ENCODE data around the gene ARPC1B.
"Not testable (repeated sequence)": the region's sequence is repeated elsewhere in the genome, so short reads cannot be mapped to it uniquely, and the experiment has no call there.

ARPC1B gene

DNA sequence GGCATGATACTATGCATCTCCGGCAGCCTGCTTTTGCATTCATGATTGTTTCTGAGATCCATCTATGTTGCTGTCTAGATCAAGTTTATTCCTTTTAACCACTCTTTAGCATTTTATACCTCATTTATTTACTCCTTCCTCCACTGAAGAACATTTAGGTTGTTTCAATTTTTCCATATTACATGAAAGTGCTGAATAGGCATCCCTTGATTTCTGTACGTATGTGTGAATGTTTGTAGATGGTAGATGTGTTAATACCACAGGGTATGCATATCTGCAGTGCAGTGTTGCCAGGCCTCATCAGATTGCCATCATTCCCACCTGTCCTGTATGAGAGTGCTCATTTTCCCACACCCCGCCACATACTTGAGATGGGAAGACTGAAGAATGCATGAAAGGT is 34.9 kb upstream of the ARPC1B start:
- ChIA-PET CTCF (interaction anchor here (0.7 kb wide), 1 partner anchor 14 kb away, joined by 3 read pairs; the partner anchor contains the start of gene ARPC1A), POLR2A (no interaction called here)
- TF ChIP-seq, protein P1, sequence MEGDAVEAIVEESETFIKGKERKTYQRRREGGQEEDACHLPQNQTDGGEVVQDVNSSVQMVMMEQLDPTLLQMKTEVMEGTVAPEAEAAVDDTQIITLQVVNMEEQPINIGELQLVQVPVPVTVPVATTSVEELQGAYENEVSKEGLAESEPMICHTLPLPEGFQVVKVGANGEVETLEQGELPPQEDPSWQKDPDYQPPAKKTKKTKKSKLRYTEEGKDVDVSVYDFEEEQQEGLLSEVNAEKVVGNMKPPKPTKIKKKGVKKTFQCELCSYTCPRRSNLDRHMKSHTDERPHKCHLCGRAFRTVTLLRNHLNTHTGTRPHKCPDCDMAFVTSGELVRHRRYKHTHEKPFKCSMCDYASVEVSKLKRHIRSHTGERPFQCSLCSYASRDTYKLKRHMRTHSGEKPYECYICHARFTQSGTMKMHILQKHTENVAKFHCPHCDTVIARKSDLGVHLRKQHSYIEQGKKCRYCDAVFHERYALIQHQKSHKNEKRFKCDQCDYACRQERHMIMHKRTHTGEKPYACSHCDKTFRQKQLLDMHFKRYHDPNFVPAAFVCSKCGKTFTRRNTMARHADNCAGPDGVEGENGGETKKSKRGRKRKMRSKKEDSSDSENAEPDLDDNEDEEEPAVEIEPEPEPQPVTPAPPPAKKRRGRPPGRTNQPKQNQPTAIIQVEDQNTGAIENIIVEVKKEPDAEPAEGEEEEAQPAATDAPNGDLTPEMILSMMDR (IDR thresholded peaks at IDR 0.05; ENCODE audit: control extremely low read depth, extremely low read depth, low read depth, missing control alignments) = no peak
- no peak for DNase-seq (ENCODE audit: extremely low spot score)

DNA sequence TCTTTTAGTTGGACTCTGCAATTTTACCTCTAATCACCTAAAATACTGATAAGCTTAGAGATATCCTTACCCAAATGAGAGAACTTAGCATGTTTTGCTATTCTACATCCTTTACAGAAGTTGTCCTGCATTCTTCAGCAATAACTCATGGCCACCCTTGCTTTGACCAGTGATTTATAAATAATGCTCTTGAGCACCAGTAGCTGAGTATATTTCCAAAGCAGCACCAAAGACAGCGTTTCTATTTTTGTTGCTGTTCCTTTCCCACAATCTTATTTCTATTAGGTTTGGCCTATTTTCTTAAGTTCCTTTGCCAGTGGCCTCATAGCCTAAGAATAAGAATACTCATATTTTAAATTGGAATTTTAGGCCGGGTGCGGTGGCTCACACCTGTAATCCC is 33.9 kb upstream of the ARPC1B start:
- ChIA-PET POLR2A (no interaction called here), CTCF (interaction anchor here (0.9 to 1.6 kb wide), 3 partner anchors 9 to 461 kb away, joined by 3 to 5 read pairs (median 3); no protein-coding TSS in a partner anchor)
- DNase-seq (ENCODE audit: extremely low spot score) = no peak
- TF ChIP-seq, protein P1 (IDR thresholded peaks at IDR 0.05; ENCODE audit: control extremely low read depth, extremely low read depth, low read depth, missing control alignments) = no peak

DNA sequence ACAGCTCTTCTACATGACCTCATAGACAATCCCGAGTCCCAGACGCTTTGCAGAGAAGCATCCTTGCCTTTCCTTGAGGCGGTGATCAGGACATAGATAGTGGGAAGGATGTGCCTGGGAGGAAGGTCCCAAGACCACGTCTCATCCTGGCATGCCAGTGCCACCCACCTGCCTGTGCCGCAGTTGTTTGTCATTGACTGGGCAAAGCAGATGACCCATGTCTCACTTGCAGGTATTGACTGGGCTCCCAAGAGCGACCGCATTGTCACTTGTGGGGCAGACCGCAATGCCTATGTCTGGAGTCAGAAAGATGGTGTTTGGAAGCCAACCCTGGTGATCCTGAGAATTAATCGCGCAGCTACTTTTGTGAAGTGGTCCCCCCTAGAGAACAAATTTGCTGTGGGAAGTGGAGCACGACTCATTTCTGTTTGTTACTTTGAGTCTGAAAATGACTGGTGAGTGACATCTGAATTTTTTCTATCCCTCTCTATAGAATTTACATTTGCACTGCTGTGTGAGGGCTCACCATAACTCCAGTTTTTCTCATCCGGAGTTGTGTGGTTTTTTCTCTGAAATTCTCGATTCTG is 30.4 kb upstream of the ARPC1B start:
- TF ChIP-seq, protein P1 (IDR thresholded peaks at IDR 0.05; ENCODE audit: control extremely low read depth, extremely low read depth, low read depth, missing control alignments) = no peak
- no peak for DNase-seq (ENCODE audit: extremely low spot score)
- POLR2A ChIA-PET = no interaction called here
- CTCF ChIA-PET = no interaction called here

DNA sequence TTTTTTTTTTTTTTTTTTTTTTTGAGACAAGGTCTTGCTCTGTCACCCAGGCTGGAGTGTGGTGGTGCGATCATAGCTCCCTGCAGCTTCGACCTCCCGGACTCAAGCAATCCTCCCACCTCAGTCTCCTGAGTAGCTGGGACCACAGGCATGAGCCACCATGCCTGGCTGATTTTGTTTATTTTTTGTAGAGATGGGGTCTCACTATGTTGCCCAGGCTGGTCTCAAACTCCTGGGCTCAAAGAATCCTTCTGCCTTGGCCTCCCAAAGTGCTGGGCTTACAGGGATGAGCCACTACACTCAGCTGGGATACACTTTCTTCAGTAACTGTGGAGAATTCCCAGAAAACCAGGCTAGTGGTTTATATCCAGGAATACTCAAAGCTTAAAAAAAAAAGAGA is 23.9 kb upstream of the ARPC1B start:
- CTCF ChIA-PET = interaction anchor here (0.9 to 1.3 kb wide), 3 partner anchors 10 to 21 kb away, joined by 3 to 5 read pairs (median 3); no protein-coding TSS in a partner anchor
- DNase-seq (ENCODE audit: extremely low spot score); POLR2A ChIA-PET: not testable (repeated sequence)

DNA sequence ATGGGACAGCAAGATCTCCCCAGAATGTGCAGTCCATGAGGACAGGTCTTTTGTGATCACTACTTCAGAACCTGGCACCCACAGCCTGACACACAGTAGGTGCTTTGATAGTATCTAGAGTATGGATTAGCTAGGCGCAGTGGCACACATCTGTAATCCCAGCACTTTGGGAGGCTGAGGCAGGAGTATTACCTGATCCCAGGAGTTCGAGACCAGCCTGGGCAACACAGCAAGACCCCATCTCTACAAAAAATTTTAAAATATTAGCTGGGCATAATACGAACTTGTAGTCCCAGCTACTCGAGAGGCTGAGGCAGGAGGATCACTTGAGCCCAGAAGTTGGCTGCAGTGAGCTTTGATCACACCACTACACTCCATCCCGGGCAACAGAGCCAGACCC is 22.3 kb upstream of the ARPC1B start:
- DNase-seq (ENCODE audit: extremely low spot score) = no peak
- TF ChIP-seq, protein P1 (IDR thresholded peaks at IDR 0.05; ENCODE audit: control extremely low read depth, extremely low read depth, low read depth, missing control alignments) = no peak
- CTCF ChIA-PET = interaction anchor here (1.1 to 1.4 kb wide), 2 partner anchors 10 to 39 kb away, joined by 3 read pairs; no protein-coding TSS in a partner anchor
- POLR2A ChIA-PET = no interaction called here

DNA sequence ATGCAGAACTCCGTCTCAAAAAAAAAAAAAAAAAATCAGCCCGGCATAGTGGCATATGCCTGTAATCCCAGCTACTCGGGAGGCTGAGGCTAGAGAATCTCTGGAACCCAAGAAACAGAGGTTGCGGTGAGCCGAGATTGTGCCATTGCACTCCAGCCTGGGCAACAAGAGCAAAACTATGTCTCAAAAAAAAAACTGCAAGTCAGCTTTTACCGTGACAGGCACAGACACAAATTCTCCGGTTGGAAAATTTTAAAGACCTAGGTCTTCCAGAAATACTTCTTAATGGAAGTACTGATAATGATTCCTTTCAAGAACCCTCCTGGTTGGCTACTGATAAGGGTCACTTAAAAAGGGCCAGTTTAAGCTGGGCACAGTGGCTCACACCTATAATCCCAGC is 19.4 kb upstream of the ARPC1B start:
- POLR2A ChIA-PET = no interaction called here
- TF ChIP-seq, protein P1 (IDR thresholded peaks at IDR 0.05; ENCODE audit: control extremely low read depth, extremely low read depth, low read depth, missing control alignments) = no peak
- CTCF ChIA-PET = interaction anchor here (1.0 kb wide), 1 partner anchor 19 kb away, joined by 3 read pairs; no protein-coding TSS in a partner anchor
- DNase-seq (ENCODE audit: extremely low spot score) = no peak

DNA sequence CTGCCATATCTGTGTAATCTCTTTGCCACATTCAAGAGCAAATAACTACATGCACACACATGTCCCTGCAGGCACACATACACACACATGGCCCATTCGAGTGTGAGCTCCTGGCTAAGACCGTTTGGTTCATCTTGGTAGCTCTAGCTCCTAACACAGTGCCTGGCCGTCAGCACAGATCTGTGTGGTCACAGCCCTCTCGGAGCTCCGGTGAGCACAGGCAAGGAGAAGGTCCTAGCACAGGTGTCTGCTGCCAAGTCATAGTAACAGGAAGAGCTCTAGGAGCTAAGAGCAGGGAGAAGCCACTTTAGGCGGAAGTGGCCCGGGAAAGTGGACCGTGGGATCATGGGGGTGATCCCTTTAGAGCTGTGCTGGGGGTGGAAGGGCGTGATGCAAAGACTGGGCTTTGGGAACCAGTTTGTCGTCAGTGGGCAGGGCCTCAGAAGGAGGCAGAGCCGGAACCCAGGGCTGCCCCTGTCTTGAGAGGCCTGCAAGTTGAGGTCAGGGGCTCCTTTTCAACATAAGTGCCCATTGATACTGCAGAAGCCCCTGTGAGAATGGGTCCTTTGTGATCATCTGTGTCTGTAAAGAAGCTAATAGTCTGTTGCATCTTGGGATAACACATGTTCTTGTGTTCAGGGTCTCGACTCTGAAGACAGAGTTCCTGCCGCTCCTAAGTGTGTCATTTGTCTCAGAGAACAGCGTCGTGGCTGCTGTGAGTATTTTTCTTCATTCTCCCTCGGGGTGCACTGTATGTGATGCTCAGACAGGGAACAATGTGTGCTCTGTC is 16.6 kb upstream of the ARPC1B start:
- POLR2A ChIA-PET = interaction anchor here (0.5 to 0.7 kb wide), 2 partner anchors 12 to 1399 kb away, joined by 3 to 6 read pairs; no protein-coding TSS in a partner anchor
- DNase-seq (ENCODE audit: extremely low spot score) = no peak
- CTCF ChIA-PET = no interaction called here
- TF ChIP-seq, protein P1 (IDR thresholded peaks at IDR 0.05; ENCODE audit: control extremely low read depth, extremely low read depth, low read depth, missing control alignments) = no peak

DNA sequence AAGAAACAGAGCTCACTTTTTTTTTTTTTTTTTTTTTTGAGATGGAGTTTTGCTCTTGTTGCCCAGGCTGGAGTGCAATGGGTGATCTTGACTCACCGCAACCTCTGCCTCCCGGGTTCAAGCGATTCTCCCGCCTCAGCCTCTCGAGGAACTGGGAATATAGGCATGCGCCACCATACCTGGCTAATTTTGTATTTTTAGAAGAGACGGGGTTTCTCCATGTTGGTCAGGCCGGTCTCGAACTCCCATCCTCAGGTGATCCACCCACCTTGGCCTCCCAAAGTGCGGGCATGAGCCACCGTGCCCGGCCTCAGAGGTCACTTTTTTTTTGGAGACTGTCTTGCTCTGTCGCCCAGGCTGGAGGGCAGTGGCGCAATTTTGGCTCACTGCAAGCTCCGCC is 16.0 kb upstream of the ARPC1B start:
- DNase-seq (ENCODE audit: extremely low spot score); POLR2A ChIA-PET; CTCF ChIA-PET: not testable (repeated sequence)

Data from GM10248 (cell line).